ENCODE measurements around the gene HERC2. TPM values are rescaled to one million over a fixed set of nuclear protein-coding genes. Genes with fewer than 3 reads are reported as not detected.
"Not testable (repeated sequence)": the region's sequence is repeated elsewhere in the genome, so short reads cannot be mapped to it uniquely, and the experiment has no call there.

HERC2 gene
- total and polyA plus RNA-seq, 4 donors, result 17.9 to 76.0 (median 39.8) TPM

DNA sequence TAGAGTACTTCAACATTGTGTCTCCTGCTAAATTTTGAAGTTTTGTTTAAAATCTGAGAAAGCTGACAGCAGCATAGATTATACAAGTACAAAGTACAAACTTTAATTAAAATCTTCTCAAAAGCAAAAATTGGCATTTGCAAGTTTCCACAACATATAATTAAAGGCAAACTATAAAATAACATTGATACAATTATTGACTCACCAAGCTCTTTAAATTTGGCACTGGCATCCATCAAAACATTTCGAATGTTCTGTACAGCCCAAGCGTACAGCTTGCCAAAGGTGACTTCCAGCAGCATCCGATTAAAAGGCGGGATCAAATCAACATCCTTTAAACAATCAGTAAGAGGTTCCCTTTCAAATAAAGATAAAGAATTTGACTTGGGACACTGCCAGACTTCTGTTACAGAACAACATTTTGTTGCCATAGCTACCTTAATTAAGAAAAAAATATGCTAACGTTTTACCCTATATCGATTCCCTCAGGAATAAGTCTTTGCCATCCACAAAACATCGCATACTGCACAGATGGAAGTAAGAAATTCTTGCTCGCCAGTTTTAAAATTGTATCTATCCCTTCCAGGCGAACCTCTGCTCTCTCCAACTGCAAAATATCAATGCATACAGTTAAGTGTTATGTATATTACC, 92.9 kb downstream of the HERC2 start:
- H3K9me3 ChIP-seq (ENCODE audit: control insufficient read depth in 4 of 4, insufficient read depth in 3 of 4, low read length in 3 of 4); H3K27ac ChIP-seq (ENCODE audit: low read depth in 1 of 2, low read length in 1 of 2); ATAC-seq (ENCODE audit: insufficient read depth, low FRiP score); H3K27me3 ChIP-seq (ENCODE audit: control insufficient read depth in 3 of 3, insufficient read depth in 3 of 3, low read length in 2 of 3); H3K9ac ChIP-seq (ENCODE audit: insufficient read depth in 1 of 2, low read length in 2 of 2); H3K4me3 ChIP-seq; H3K4me1 ChIP-seq (ENCODE audit: control insufficient read depth in 5 of 5, insufficient read depth in 5 of 5, low read length in 5 of 5): not testable (repeated sequence)
- WGBS, 2 donors, result 68 to 82% methylated on average over 9 of the region's 9 CpGs
- DNase-seq, result peak in 1 of 3 donors; percentile 10
- H3K36me3 ChIP-seq (ENCODE audit: control insufficient read depth in 4 of 4, insufficient read depth in 4 of 4, low read length in 4 of 4), result peaks cover 3 to 16% (median 9%) of the 10 kb centered on the region in 4 donors

DNA sequence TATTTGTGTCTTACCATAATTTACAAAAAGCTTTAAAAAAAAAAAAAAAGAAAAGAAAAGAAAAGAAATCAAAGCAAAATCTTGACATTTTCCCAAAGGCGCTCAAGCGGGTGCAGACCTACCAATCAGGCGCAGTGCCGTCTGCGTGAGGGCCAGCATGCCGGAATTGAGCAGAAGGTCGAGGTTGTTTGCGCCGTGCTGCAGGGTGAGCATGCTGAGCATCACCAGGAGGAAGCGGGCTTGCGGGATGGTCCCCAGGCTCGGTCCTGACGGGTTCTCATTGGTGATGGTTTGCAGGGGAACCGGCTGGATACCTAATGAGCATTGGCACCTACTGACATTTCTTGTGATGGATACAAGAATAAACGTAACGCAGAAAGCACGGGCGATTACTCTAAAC, 93.9 kb downstream of the HERC2 start:
- Histone ChIP-seq H3K9ac (ENCODE audit: insufficient read depth in 1 of 2, low read length in 2 of 2) (no peak overlapping the region), H3K4me1 (ENCODE audit: control insufficient read depth in 5 of 5, insufficient read depth in 5 of 5, low read length in 5 of 5) (no peaks in the 10 kb centered on the region), H3K27ac (ENCODE audit: low read depth in 1 of 2, low read length in 1 of 2) (no peak overlapping the region), H3K4me3 (no peak overlapping the region), H3K27me3 (ENCODE audit: control insufficient read depth in 3 of 3, insufficient read depth in 3 of 3, low read length in 2 of 3) (no peaks in the 10 kb centered on the region), H3K9me3 (ENCODE audit: control insufficient read depth in 4 of 4, insufficient read depth in 3 of 4, low read length in 3 of 4) (peaks cover 0 to 1% (median 0%) of the 10 kb centered on the region in 4 donors), H3K36me3 (ENCODE audit: control insufficient read depth in 4 of 4, insufficient read depth in 4 of 4, low read length in 4 of 4) (peaks cover 3 to 16% (median 8%) of the 10 kb centered on the region in 4 donors)
- ATAC-seq (ENCODE audit: insufficient read depth, low FRiP score) (no peak), DNase-seq (no peak)
- TF ChIP-seq, protein P1, sequence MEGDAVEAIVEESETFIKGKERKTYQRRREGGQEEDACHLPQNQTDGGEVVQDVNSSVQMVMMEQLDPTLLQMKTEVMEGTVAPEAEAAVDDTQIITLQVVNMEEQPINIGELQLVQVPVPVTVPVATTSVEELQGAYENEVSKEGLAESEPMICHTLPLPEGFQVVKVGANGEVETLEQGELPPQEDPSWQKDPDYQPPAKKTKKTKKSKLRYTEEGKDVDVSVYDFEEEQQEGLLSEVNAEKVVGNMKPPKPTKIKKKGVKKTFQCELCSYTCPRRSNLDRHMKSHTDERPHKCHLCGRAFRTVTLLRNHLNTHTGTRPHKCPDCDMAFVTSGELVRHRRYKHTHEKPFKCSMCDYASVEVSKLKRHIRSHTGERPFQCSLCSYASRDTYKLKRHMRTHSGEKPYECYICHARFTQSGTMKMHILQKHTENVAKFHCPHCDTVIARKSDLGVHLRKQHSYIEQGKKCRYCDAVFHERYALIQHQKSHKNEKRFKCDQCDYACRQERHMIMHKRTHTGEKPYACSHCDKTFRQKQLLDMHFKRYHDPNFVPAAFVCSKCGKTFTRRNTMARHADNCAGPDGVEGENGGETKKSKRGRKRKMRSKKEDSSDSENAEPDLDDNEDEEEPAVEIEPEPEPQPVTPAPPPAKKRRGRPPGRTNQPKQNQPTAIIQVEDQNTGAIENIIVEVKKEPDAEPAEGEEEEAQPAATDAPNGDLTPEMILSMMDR (IDR thresholded peaks at IDR 0.05; ENCODE audit: control extremely low read depth, extremely low read depth), result no peak
- WGBS, 2 donors, result 97 to 98% methylated on average over 18 of the region's 18 CpGs

DNA sequence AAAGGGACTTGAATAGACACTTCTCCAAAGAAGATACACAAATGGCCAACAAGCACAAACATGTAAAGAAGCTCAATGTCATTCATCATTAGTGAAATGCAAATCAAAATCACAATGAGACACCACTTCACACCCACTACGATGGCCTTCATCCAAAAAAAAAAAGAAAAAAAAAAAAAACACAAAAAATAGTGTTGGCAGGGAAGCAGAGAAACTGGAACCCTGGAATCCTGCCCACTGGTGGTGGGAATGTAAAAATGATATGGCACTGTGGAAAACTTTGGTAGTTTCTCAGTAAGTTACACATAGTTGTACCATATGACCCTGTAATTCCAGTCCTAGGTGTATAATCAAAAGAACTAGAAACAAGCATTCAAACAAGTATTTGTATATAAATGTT, 94.7 kb downstream of the HERC2 start:
- H3K4me3 ChIP-seq; H3K9ac ChIP-seq (ENCODE audit: insufficient read depth in 1 of 2, low read length in 2 of 2); H3K27me3 ChIP-seq (ENCODE audit: control insufficient read depth in 3 of 3, insufficient read depth in 3 of 3, low read length in 2 of 3); H3K27ac ChIP-seq (ENCODE audit: low read depth in 1 of 2, low read length in 1 of 2); H3K4me1 ChIP-seq (ENCODE audit: control insufficient read depth in 5 of 5, insufficient read depth in 5 of 5, low read length in 5 of 5); ATAC-seq (ENCODE audit: insufficient read depth, low FRiP score); H3K9me3 ChIP-seq (ENCODE audit: control insufficient read depth in 4 of 4, insufficient read depth in 3 of 4, low read length in 3 of 4): not testable (repeated sequence)
- peaks cover 3 to 16% (median 10%) of the 10 kb centered on the region in 4 donors for H3K36me3 ChIP-seq (ENCODE audit: control insufficient read depth in 4 of 4, insufficient read depth in 4 of 4, low read length in 4 of 4)
- peak in 2 of 3 donors; percentile 11 for DNase-seq
- 68 to 77% methylated on average over 1 of the region's 1 CpG for WGBS, 2 donors

- not testable (repeated sequence) for H3K4me3 ChIP-seq; H3K27ac ChIP-seq (ENCODE audit: low read depth in 1 of 2, low read length in 1 of 2); H3K9me3 ChIP-seq (ENCODE audit: control insufficient read depth in 4 of 4, insufficient read depth in 3 of 4, low read length in 3 of 4); ATAC-seq (ENCODE audit: insufficient read depth, low FRiP score); DNase-seq; H3K9ac ChIP-seq (ENCODE audit: insufficient read depth in 1 of 2, low read length in 2 of 2); H3K4me1 ChIP-seq (ENCODE audit: control insufficient read depth in 5 of 5, insufficient read depth in 5 of 5, low read length in 5 of 5); H3K27me3 ChIP-seq (ENCODE audit: control insufficient read depth in 3 of 3, insufficient read depth in 3 of 3, low read length in 2 of 3)
- whole genome bisulfite sequencing, 2 donors, result 85 to 94% methylated on average over 6 to 7 of the region's 7 CpGs
- peaks cover 7 to 23% (median 14%) of the 10 kb centered on the region in 4 donors for H3K36me3 ChIP-seq (ENCODE audit: control insufficient read depth in 4 of 4, insufficient read depth in 4 of 4, low read length in 4 of 4)
Measured at GRCh38 chr15:28222612-28223011, 99.4 kb downstream of the HERC2 start.

DNA sequence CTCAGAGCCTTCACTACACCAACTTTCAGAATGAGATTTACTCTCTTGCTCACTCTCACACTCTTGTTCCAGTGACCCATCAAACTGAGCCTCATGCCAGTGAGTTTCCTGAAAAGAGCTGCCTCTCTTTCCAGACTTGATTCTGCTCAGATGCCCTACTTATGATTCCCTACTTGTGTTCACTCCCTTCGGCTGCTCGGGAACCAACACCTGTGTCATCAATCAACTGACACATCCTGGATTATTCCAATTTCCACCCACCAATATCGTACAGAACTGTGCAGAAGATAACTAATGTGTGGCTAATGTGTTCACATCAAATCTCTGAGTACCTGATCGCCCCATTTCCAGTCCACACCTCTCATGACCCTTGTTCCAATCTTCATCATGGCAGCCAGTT, 100.3 kb downstream of the HERC2 start:
- not testable (repeated sequence) for H3K9me3 ChIP-seq (ENCODE audit: control insufficient read depth in 4 of 4, insufficient read depth in 3 of 4, low read length in 3 of 4); H3K27ac ChIP-seq (ENCODE audit: low read depth in 1 of 2, low read length in 1 of 2); H3K4me3 ChIP-seq; H3K4me1 ChIP-seq (ENCODE audit: control insufficient read depth in 5 of 5, insufficient read depth in 5 of 5, low read length in 5 of 5); ATAC-seq (ENCODE audit: insufficient read depth, low FRiP score); H3K9ac ChIP-seq (ENCODE audit: insufficient read depth in 1 of 2, low read length in 2 of 2); DNase-seq; H3K27me3 ChIP-seq (ENCODE audit: control insufficient read depth in 3 of 3, insufficient read depth in 3 of 3, low read length in 2 of 3)
- 97% methylated on average over 3 to 4 of the region's 4 CpGs for WGBS, 2 donors
- H3K36me3 ChIP-seq (ENCODE audit: control insufficient read depth in 4 of 4, insufficient read depth in 4 of 4, low read length in 4 of 4), result peaks cover 7 to 23% (median 15%) of the 10 kb centered on the region in 4 donors
